ENCODE data around the gene CHORDC1. TPM values are rescaled to one million over a fixed set of nuclear protein-coding genes. Genes with fewer than 3 reads are reported as not detected.

The CHORDC1 gene
- total RNA-seq, 1 experiment from 2014 or later = 70.5 TPM

DNA sequence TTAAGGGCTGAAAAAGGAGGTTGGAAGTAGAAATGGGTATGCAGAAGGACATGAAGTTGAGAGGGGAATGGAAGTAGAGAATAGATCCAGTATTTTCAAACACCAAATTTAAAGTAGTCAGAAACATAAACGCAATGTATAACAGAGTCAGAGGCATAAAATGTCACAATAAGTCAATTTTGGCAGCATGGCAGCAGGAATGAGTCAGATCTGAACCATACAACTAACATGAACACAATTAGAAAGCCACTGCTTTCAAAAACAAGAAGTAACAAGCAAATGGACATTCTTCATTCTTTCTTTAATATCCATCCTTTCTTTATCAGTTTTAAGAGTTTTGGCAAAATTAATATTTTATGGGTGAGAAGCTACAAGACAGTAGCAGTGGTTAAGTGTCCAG, 2.5 kb downstream of the CHORDC1 start:
- Histone ChIP-seq H3K9me2 (ENCODE audit: insufficient read depth) (no peaks in the 10 kb centered on the region), H3K9me3 (ENCODE audit: insufficient read depth, low read depth) (no peaks in the 10 kb centered on the region; the same call in 1 of the 2 replicates), H3K4me2 (peak overlapping the region; percentile 82), H3K27me3 (ENCODE audit: insufficient read depth, low read depth) (no peaks in the 10 kb centered on the region), H3F3A (ENCODE audit: insufficient read depth, low read depth) (peaks cover 6% of the 10 kb centered on the region; the same call in 1 of the 2 replicates), H3K4me3 (peak overlapping the region; percentile 88), H3K27ac (no peak overlapping the region), H3K36me3 (ENCODE audit: low read depth) (peaks cover 35% of the 10 kb centered on the region), H3K79me2 (ENCODE audit: low read depth) (peaks cover 81% of the 10 kb centered on the region), H2AFZ (no peak overlapping the region), H4K20me1 (ENCODE audit: insufficient read depth) (peaks cover 65% of the 10 kb centered on the region), H3K4me1 (replicated peaks; ENCODE audit: insufficient read depth) (peaks cover 45% of the 10 kb centered on the region)
- CTCF ChIA-PET = no interaction called here
- POLR2A ChIA-PET (ENCODE audit: unreplicated experiment) = no interaction called here
- peak in 1 of 2 experiments; percentile 52 for DNase-seq
- intact Hi-C loops (cut with micrococcal nuclease; ENCODE audit: unreplicated experiment) = no loop called here
- BruUV-seq (replicated peaks) = no TSS peak
- TF ChIP-seq CTCF (conservative IDR thresholded peaks at IDR 0.05) (no peak), EZH2 (IDR thresholded peaks at IDR 0.05; ENCODE audit: low read depth) (no peak)

DNA sequence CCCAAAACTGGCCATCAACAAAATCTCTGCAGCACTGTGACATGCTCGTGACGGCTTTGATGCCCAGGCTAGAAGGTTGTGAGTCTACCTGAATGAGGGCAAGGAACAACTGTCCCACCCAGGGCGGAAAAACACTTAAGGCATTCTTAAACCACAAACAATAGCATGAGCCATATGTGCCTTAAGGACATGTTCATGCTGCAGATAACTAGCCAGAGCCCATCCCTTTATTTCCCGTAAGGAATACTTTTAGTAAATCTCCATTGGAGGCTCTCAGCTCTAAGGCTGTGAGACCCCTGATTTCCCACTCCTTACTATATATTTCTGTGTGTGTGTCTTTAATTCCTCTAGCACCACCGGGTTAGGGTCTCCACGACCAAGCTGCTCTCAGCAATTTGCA, 3.4 kb downstream of the CHORDC1 start:
- no peaks in the 10 kb centered on the region; the same call in 1 of the 2 replicates for H3K9me3 ChIP-seq (ENCODE audit: insufficient read depth, low read depth)
- peaks cover 90% of the 10 kb centered on the region for H3K79me2 ChIP-seq (ENCODE audit: low read depth)
- ChIA-PET CTCF (no interaction called here), POLR2A (ENCODE audit: unreplicated experiment) (no interaction called here)
- peaks cover 42% of the 10 kb centered on the region for H3K36me3 ChIP-seq (ENCODE audit: low read depth)
- peaks cover 6% of the 10 kb centered on the region; the same call in 1 of the 2 replicates for H3F3A ChIP-seq (ENCODE audit: insufficient read depth, low read depth)
- no peak overlapping the region for H3K4me3 ChIP-seq
- no peaks in the 10 kb centered on the region for H3K9me2 ChIP-seq (ENCODE audit: insufficient read depth)
- BruUV-seq (replicated peaks) = no TSS peak
- no peaks in the 10 kb centered on the region for H3K27me3 ChIP-seq (ENCODE audit: insufficient read depth, low read depth)
- H4K20me1 ChIP-seq (ENCODE audit: insufficient read depth) = peaks cover 74% of the 10 kb centered on the region
- no peak overlapping the region for H3K27ac ChIP-seq
- H2AFZ ChIP-seq = no peak overlapping the region
- no peak for DNase-seq
- TF ChIP-seq CTCF (conservative IDR thresholded peaks at IDR 0.05) = no peak
- TF ChIP-seq EZH2 (IDR thresholded peaks at IDR 0.05; ENCODE audit: low read depth) = no peak
- peak overlapping the region; percentile 82; the same call in 1 of the 2 replicates for H3K4me2 ChIP-seq
- intact Hi-C loops (cut with micrococcal nuclease; ENCODE audit: unreplicated experiment) = no loop called here
- H3K4me1 ChIP-seq (replicated peaks; ENCODE audit: insufficient read depth) = peaks cover 44% of the 10 kb centered on the region

GRCh38 chr11:90218606-90219005, 4.2 kb downstream of the CHORDC1 start:
- no peaks in the 10 kb centered on the region for H3K27me3 ChIP-seq (ENCODE audit: insufficient read depth, low read depth)
- H3K27ac ChIP-seq = no peak overlapping the region
- H3F3A ChIP-seq (ENCODE audit: insufficient read depth, low read depth) = peaks cover 11% of the 10 kb centered on the region; the same call in 1 of the 2 replicates
- BruUV-seq (replicated peaks) = no TSS peak
- DNase-seq = no peak
- ChIA-PET CTCF (no interaction called here), POLR2A (ENCODE audit: unreplicated experiment) (no interaction called here)
- peaks cover 36% of the 10 kb centered on the region for H3K4me1 ChIP-seq (replicated peaks; ENCODE audit: insufficient read depth)
- peaks cover 50% of the 10 kb centered on the region for H3K36me3 ChIP-seq (ENCODE audit: low read depth)
- no peaks in the 10 kb centered on the region; the same call in 1 of the 2 replicates for H3K9me3 ChIP-seq (ENCODE audit: insufficient read depth, low read depth)
- H3K4me2 ChIP-seq = 0 out of 2 replicates have a peak overlapping the region, but pooled peaks have one; percentile 82
- intact Hi-C loops (cut with micrococcal nuclease; ENCODE audit: unreplicated experiment) = no loop called here
- no peak overlapping the region for H2AFZ ChIP-seq
- no peaks in the 10 kb centered on the region for H3K9me2 ChIP-seq (ENCODE audit: insufficient read depth)
- H3K4me3 ChIP-seq = no peak overlapping the region
- TF ChIP-seq CTCF (conservative IDR thresholded peaks at IDR 0.05) = no peak
- no peak for TF ChIP-seq EZH2 (IDR thresholded peaks at IDR 0.05; ENCODE audit: low read depth)
- H4K20me1 ChIP-seq (ENCODE audit: insufficient read depth) = peaks cover 81% of the 10 kb centered on the region
- H3K79me2 ChIP-seq (ENCODE audit: low read depth) = peaks cover 95% of the 10 kb centered on the region
